ENCODE data around the gene RBMS3. TPM values are rescaled to one million over a fixed set of nuclear protein-coding genes. Genes with fewer than 3 reads are reported as not detected.
A peak's percentile ranks its signal among the peaks of the same experiment; 100 is the strongest.
"Not testable (repeated sequence)": the region's sequence is repeated elsewhere in the genome, so short reads cannot be mapped to it uniquely, and the experiment has no call there.

Gene RBMS3
- total RNA-seq, 1 donor from 2014 or later, result 58.5 TPM

- TF ChIP-seq CTCF (IDR thresholded peaks at IDR 0.05), result no peak
- ATAC-seq, result peak; percentile 89 to 92
- intact Hi-C loops (cut with DNase I), result no loop called here
- Histone ChIP-seq H3K9me3 (no peaks in the 10 kb centered on the region), H3K4me1 (peaks cover 26% of the 10 kb centered on the region), H3K27me3 (ENCODE audit: low read depth) (no peaks in the 10 kb centered on the region), H3K27ac (peak overlapping the region; percentile 74), H3K36me3 (no peaks in the 10 kb centered on the region), H3K4me3 (peak overlapping the region; percentile 32)
- DNase-seq, result peak; percentile 63
These were observed 43.3 kb downstream of the RBMS3 start for GRCh38 chr3:29324180-29324651.

- H3K4me1 ChIP-seq, result peaks cover 26% of the 10 kb centered on the region
- H3K27me3 ChIP-seq (ENCODE audit: low read depth); DNase-seq; H3K27ac ChIP-seq; intact Hi-C loops (cut with DNase I); H3K9me3 ChIP-seq; H3K36me3 ChIP-seq; H3K4me3 ChIP-seq: not testable (repeated sequence)
- peak in 1 of 2 donors; percentile 35 for ATAC-seq
These were observed 45.7 kb downstream of the RBMS3 start for GRCh38 chr3:29326540-29326939.

DNA sequence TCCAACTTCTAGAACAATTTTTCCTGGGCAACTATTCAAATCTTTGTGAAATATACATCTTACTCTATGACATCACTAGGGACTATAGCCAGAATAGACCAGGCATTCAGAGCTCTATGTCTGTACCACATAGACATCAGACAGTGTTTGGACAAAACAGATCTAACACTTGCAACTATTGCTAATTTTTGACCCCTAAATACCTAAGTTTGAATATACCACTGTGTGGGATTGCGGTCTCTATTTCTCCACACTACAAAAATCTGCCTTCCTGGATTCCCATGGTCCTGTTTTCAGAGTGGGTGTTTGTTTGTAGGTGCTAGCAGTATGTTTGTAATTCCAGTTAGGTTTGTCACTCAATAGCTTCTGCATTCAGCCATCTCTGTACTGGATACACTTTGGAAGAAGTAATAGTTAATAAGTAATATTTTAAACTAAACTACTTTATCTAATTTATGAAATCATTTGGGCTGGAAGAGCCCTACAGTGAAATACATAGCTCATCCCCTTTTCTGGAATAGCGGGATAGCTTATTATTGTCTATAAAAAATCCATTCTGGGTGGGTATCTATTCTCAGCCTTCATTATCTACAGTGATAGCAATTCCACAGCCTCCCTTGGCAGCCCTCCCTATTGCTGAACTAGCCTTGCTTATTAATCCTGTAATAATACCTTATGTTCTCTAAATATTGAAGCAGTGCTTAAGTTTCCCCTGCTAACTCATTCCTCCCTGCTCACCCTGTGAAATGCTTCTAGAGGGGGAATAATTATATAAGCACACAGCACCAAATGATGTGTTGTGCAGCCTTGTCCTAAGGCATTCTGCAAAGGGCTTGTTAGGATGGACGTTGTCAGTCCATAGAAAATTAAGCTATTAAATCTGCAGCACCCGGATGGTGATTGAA lies 49.4 kb downstream of the RBMS3 start:
- DNase-seq (no peak), ATAC-seq (no peak)
- Histone ChIP-seq H3K9me3 (no peaks in the 10 kb centered on the region), H3K4me3 (no peak overlapping the region), H3K27ac (no peak overlapping the region), H3K4me1 (peaks cover 32% of the 10 kb centered on the region), H3K36me3 (no peaks in the 10 kb centered on the region), H3K27me3 (ENCODE audit: low read depth) (no peaks in the 10 kb centered on the region)
- no peak for TF ChIP-seq CTCF (IDR thresholded peaks at IDR 0.05)
- intact Hi-C loops (cut with DNase I), result loop anchor here (10.0 kb wide), 1 partner anchor 45 kb away; the partner anchor contains the start of gene RBMS3

DNA sequence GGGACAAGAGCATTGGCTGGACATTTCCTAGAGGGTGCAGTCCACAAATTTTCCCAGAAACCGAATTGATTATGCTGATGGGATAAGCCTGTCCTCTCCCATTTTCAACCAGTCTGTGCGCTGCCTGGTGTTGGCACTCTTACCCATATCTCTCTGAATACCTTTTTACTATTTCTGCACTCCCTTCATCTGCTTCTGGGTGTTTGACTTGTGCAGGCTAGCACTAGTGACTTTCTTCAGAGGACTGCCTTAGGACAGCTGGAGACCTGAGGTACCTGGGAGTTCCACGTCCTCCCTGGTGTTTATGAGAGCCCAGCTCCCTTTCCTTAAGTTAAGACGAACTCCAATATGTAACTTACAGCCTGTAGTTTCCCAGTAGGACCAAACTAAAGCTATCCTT lies 50.2 kb downstream of the RBMS3 start:
- intact Hi-C loops (cut with DNase I), result loop anchor here (10.0 kb wide), 1 partner anchor 46 kb away; the partner anchor contains the start of gene RBMS3
- Histone ChIP-seq H3K27me3 (ENCODE audit: low read depth) (no peaks in the 10 kb centered on the region), H3K4me1 (peaks cover 37% of the 10 kb centered on the region), H3K4me3 (no peak overlapping the region), H3K36me3 (no peaks in the 10 kb centered on the region), H3K9me3 (no peaks in the 10 kb centered on the region), H3K27ac (no peak overlapping the region)
- no peak for TF ChIP-seq CTCF (IDR thresholded peaks at IDR 0.05)
- DNase-seq, result no peak
- ATAC-seq, result no peak

- Histone ChIP-seq H3K36me3 (no peaks in the 10 kb centered on the region), H3K9me3 (no peaks in the 10 kb centered on the region), H3K27ac (no peak overlapping the region), H3K4me1 (peaks cover 43% of the 10 kb centered on the region), H3K4me3 (no peak overlapping the region), H3K27me3 (ENCODE audit: low read depth) (no peaks in the 10 kb centered on the region)
- no peak for TF ChIP-seq CTCF (IDR thresholded peaks at IDR 0.05)
- DNase-seq (no peak), ATAC-seq (no peak)
- intact Hi-C loops (cut with DNase I), result loop anchor here (10.0 kb wide), 1 partner anchor 47 kb away; the partner anchor contains the start of gene RBMS3
These were observed 50.8 kb downstream of the RBMS3 start for GRCh38 chr3:29331456-29332194.

All from lower lobe of right lung (tissue), 2 donors.